Tibial artery (tissue), 4 donors: ENCODE results near the gene PARD3B.

Experiments
- DNase-seq, 2 donors: peaks; one replicate each; pipeline ENCODE4 v3.0.0-alpha.2; 2019
- H3K27ac ChIP-seq, 2 donors: fragments of 200-600 bp; sonication (generic) in 1 of 2; 1 replicate in 1 of 2; 2 replicates in 1 of 2; pipeline ENCODE4 v1.5.1; 2018 to 2019; ENCODE audit warnings: mild to moderate bottlenecking in 1 of 2
- H3K27me3 ChIP-seq, 2 donors: fragments of 200-600 bp; sonication (generic) in 1 of 2; one replicate each; pipeline versions ENCODE4 v1.5.1 to v1.6.0; 2016 to 2019
- H3K36me3 ChIP-seq, 3 donors: fragments of 200-600 bp; sonication (generic) in 2 of 3; one replicate each; pipeline ENCODE4 v1.5.1; 2016 to 2019; ENCODE audit warnings: mild to moderate bottlenecking in 2 of 3
- H3K4me1 ChIP-seq, 4 donors: fragments of 200-600 bp; sonication (generic) in 2 of 4; 1 replicate in 3 of 4; 2 replicates in 1 of 4; pipeline ENCODE4 v1.5.1; 2016 to 2019
- H3K4me3 ChIP-seq, 2 donors: fragments of 200-600 bp; sonication (generic) in 1 of 2; 1 replicate in 1 of 2; 2 replicates in 1 of 2; pipeline ENCODE4 v1.5.1; 2018 to 2019; ENCODE audit warnings: mild to moderate bottlenecking in 2 of 2
- H3K9me3 ChIP-seq, 3 donors: fragments of 200-600 bp; sonication (generic) in 1 of 3; one replicate each; pipeline ENCODE4 v1.5.1; 2016 to 2019
- CTCF ChIP-seq, 2 experiments: fragments of 200-600 bp in 1 of 2; fragments of 450-650 bp in 1 of 2; IDR thresholded peaks; one replicate each; pipeline ENCODE4 v1.5.1; 2017 to 2019; ENCODE audit warnings: antibody characterized with exemption in 2 of 2, mild to moderate bottlenecking in 1 of 2, moderate library complexity in 1 of 2
- intact Hi-C: fragments of 100-400 bp; cut with DNase I; formaldehyde crosslinking; loops from one replicate; pipeline ENCODE4 v1.15.0; 2023; ENCODE audit warnings: low total_unique reads

The PARD3B gene

GRCh38 chr2:205051417-205051816 lies 506.1 kb downstream of the PARD3B start:
- H3K9me3 ChIP-seq: no peaks in the 10 kb centered on the region
- no peak for DNase-seq
- H3K27me3 ChIP-seq: no peaks in the 10 kb centered on the region
- no peak overlapping the region for H3K4me3 ChIP-seq
- intact Hi-C loops: no loop called here
- H3K4me1 ChIP-seq: no peaks in the 10 kb centered on the region
- H3K27ac ChIP-seq: no peak overlapping the region
- TF ChIP-seq CTCF (IDR thresholded peaks at IDR 0.05): no peak
- peaks cover 0 to 6% (median 0%) of the 10 kb centered on the region in 3 donors for H3K36me3 ChIP-seq

GRCh38 chr2:205052781-205053180 lies 507.5 kb downstream of the PARD3B start:
- DNase-seq: no peak
- Histone ChIP-seq H3K4me1 (no peaks in the 10 kb centered on the region), H3K9me3 (no peaks in the 10 kb centered on the region), H3K27me3 (no peaks in the 10 kb centered on the region), H3K4me3 (no peak overlapping the region), H3K36me3 (peaks cover 0 to 4% (median 0%) of the 10 kb centered on the region in 3 donors), H3K27ac (no peak overlapping the region)
- intact Hi-C loops: no loop called here
- no peak for TF ChIP-seq CTCF (IDR thresholded peaks at IDR 0.05)

- Histone ChIP-seq H3K4me3 (no peak overlapping the region), H3K27ac (no peak overlapping the region), H3K4me1 (no peaks in the 10 kb centered on the region), H3K27me3 (no peaks in the 10 kb centered on the region), H3K36me3 (no peaks in the 10 kb centered on the region), H3K9me3 (no peaks in the 10 kb centered on the region)
- intact Hi-C loops: no loop called here
- no peak for DNase-seq
- TF ChIP-seq CTCF (IDR thresholded peaks at IDR 0.05): no peak
Measured at GRCh38 chr2:205053827-205054410, 508.6 kb downstream of the PARD3B start.

- no peak for TF ChIP-seq CTCF (IDR thresholded peaks at IDR 0.05)
- Histone ChIP-seq H3K27ac (no peak overlapping the region), H3K9me3 (no peaks in the 10 kb centered on the region), H3K27me3 (no peaks in the 10 kb centered on the region), H3K36me3 (no peaks in the 10 kb centered on the region), H3K4me3 (no peak overlapping the region), H3K4me1 (no peaks in the 10 kb centered on the region)
- intact Hi-C loops: no loop called here
- DNase-seq: no peak
Measured at GRCh38 chr2:205054789-205055188, 509.5 kb downstream of the PARD3B start.

- no peaks in the 10 kb centered on the region for H3K9me3 ChIP-seq
- no peak for DNase-seq
- no peak overlapping the region for H3K4me3 ChIP-seq
- no peaks in the 10 kb centered on the region for H3K4me1 ChIP-seq
- no peak overlapping the region for H3K27ac ChIP-seq
- H3K36me3 ChIP-seq: no peaks in the 10 kb centered on the region
- TF ChIP-seq CTCF (IDR thresholded peaks at IDR 0.05): no peak
- intact Hi-C loops: no loop called here
- no peaks in the 10 kb centered on the region for H3K27me3 ChIP-seq
Measured at GRCh38 chr2:205055251-205055650, 510.0 kb downstream of the PARD3B start.

GRCh38 chr2:205056151-205056561 lies 510.9 kb downstream of the PARD3B start:
- Histone ChIP-seq H3K4me3 (no peak overlapping the region), H3K9me3 (no peaks in the 10 kb centered on the region)
- intact Hi-C loops: no loop called here

More at GRCh38 chr2:205056151-205056561, 510.9 kb downstream of the PARD3B start:
- Histone ChIP-seq H3K4me1 (no peaks in the 10 kb centered on the region), H3K27me3 (no peaks in the 10 kb centered on the region), H3K27ac (no peak overlapping the region), H3K36me3 (no peaks in the 10 kb centered on the region)
- no peak for DNase-seq
- no peak for TF ChIP-seq CTCF (IDR thresholded peaks at IDR 0.05)
